Progenitor cell of endocrine pancreas (in vitro differentiated cells): ENCODE measurements around the gene TIAM2. TPM values are rescaled to one million over a fixed set of nuclear protein-coding genes. Genes with fewer than 3 reads are reported as not detected.

ENCODE experiments used
- DNase-seq: peaks from one replicate; pipeline ENCODE4 v3.0.0; 2021; ENCODE audit warnings: low spot score; ENCODE audit not compliant: unreplicated experiment
- H3K27ac Mint-ChIP-seq: 2 replicates; pipeline ENCODE4 v1.8.0; 2021; ENCODE audit warnings: mild to moderate bottlenecking, moderate library complexity, mixed read lengths
- H3K27me3 Mint-ChIP-seq: 2 replicates; pipeline ENCODE4 v1.8.0; 2021; ENCODE audit warnings: mixed read lengths
- H3K36me3 Mint-ChIP-seq: 2 replicates; pipeline ENCODE4 v1.8.0; 2022; ENCODE audit warnings: mixed read lengths; ENCODE audit not compliant: insufficient read depth
- H3K4me1 Mint-ChIP-seq: 2 replicates; pipeline ENCODE4 v1.8.0; 2021; ENCODE audit warnings: low read depth, mixed read lengths
- H3K4me3 Mint-ChIP-seq: 2 replicates; pipeline ENCODE4 v1.8.0; 2021; ENCODE audit warnings: low read depth, mild to moderate bottlenecking, moderate library complexity, mixed read lengths
- H3K9me3 Mint-ChIP-seq: 2 replicates; pipeline ENCODE4 v1.8.0; 2021; ENCODE audit warnings: low read depth, mixed read lengths
- CTCF ChIP-seq: fragments of 200-600 bp; sonication (generic); IDR thresholded peaks from one replicate; pipeline ENCODE4 v1.5.0; 2021; ENCODE audit warnings: antibody characterized with exemption, mild to moderate bottlenecking; ENCODE audit not compliant: unreplicated experiment
- total RNA-seq: library from RNA; stranded (reverse); gene quantifications from 2 replicates; pipeline ENCODE4 v1.2.1, GENCODE V29; 2021

The TIAM2 gene
- total RNA-seq, 1 donor from 2014 or later, result 14.3 TPM

GRCh38 chr6:155004576-155005372, 9.7 kb downstream of the TIAM2 start:
- Mint-ChIP-seq H3K27me3 (no peaks in the 10 kb centered on the region), H3K36me3 (no peaks in the 10 kb centered on the region), H3K4me1 (peaks cover 2% of the 10 kb centered on the region), H3K27ac (no peak overlapping the region), H3K4me3 (no peak overlapping the region), H3K9me3 (no peaks in the 10 kb centered on the region)
- no peak for DNase-seq
- no peak for TF ChIP-seq CTCF

GRCh38 chr6:155008625-155009024, 13.5 kb downstream of the TIAM2 start:
- Mint-ChIP-seq H3K27me3 (no peaks in the 10 kb centered on the region), H3K9me3 (no peaks in the 10 kb centered on the region), H3K4me3 (no peak overlapping the region), H3K36me3 (no peaks in the 10 kb centered on the region), H3K4me1 (peaks cover 7% of the 10 kb centered on the region), H3K27ac (no peak overlapping the region)
- no peak for DNase-seq
- TF ChIP-seq CTCF, result no peak

GRCh38 chr6:155010940-155011339, 15.8 kb downstream of the TIAM2 start:
- no peak for TF ChIP-seq CTCF
- Mint-ChIP-seq H3K9me3 (no peaks in the 10 kb centered on the region), H3K27me3 (no peaks in the 10 kb centered on the region), H3K4me3 (no peak overlapping the region), H3K36me3 (no peaks in the 10 kb centered on the region), H3K4me1 (peaks cover 14% of the 10 kb centered on the region), H3K27ac (no peak overlapping the region)
- DNase-seq, result no peak

GRCh38 chr6:155011809-155012291, 16.7 kb downstream of the TIAM2 start:
- no peak overlapping the region for H3K27ac Mint-ChIP-seq
- peaks cover 17% of the 10 kb centered on the region for H3K4me1 Mint-ChIP-seq
- no peak overlapping the region for H3K4me3 Mint-ChIP-seq
- H3K36me3 Mint-ChIP-seq, result no peaks in the 10 kb centered on the region
- H3K27me3 Mint-ChIP-seq, result no peaks in the 10 kb centered on the region
- no peak for DNase-seq
- H3K9me3 Mint-ChIP-seq, result no peaks in the 10 kb centered on the region
- TF ChIP-seq CTCF, result no peak

GRCh38 chr6:155013457-155013876, 18.4 kb downstream of the TIAM2 start:
- Mint-ChIP-seq H3K27ac (no peak overlapping the region), H3K4me1 (peaks cover 20% of the 10 kb centered on the region), H3K27me3 (no peaks in the 10 kb centered on the region), H3K36me3 (no peaks in the 10 kb centered on the region), H3K9me3 (no peaks in the 10 kb centered on the region), H3K4me3 (no peak overlapping the region)
- TF ChIP-seq CTCF, result no peak
- no peak for DNase-seq
